ENCODE results near the gene COA1.
A peak's percentile ranks its signal among the peaks of the same experiment; 100 is the strongest.

COA1 gene

DNA sequence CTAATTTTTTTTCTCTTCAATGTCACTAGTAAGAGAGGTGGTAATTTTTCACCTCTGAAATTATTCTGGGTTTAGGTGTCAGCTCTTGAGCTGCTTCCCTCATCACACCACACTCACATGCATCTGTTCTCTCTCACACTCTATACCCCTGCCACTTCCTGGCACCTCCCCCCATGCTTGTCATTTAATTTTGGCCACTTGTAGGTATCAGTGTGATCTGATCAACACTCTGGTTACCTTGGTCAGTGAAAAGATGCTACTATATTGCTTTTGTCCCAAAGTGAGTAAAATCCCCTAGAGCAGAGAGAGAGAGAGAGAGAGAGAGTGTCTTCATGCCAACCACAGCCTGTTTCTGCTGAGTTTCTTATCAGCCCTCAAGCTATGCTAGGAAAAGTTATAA lies 103.9 kb downstream of the COA1 start:
- no peak overlapping the region for H3K27ac ChIP-seq
- TF ChIP-seq CTCF (conservative IDR thresholded peaks at IDR 0.05), result no peak

- no peak for TF ChIP-seq CTCF (conservative IDR thresholded peaks at IDR 0.05)
- no peak overlapping the region for H3K27ac ChIP-seq
These were observed 105.2 kb downstream of the COA1 start for GRCh38 chr7:43624156-43624555.

- no peak overlapping the region for H3K27ac ChIP-seq
- TF ChIP-seq CTCF (conservative IDR thresholded peaks at IDR 0.05), result no peak
These were observed 107.4 kb downstream of the COA1 start for GRCh38 chr7:43621729-43622448.

DNA sequence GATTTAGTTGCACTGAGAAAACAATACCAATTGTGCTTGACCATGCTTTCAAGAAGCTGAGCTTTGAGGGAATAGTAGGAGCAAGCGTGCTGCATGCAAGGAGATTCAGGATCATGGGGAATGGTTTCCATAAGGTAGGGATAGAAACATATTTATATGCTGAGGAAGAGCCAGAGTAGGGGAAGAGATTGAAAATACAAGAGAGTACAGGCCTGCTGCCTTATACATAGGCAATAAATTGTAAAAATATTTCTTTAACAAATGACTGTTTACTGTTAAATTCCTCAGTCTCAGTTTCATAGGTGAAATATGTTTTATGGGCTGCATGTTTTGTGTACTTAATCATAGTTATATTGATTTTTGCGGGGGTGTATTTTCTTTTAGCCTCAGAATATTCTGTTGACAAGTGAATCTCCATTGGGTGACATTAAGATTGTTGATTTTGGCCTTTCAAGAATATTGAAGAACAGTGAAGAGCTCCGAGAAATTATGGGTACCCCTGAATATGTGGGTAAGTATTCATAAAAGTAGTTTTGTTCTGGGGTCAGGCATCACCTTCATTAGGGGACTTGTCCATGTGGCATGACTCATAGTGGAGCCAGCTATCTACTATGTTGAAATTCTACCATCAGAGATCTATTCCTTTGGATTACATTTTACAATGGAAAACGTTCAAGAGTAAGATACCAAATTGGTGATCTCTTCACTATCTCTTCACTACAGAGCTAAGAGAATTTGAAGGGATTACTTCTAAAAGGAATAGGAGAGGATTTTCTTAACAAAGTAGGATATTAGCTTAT lies 109.9 kb downstream of the COA1 start:
- TF ChIP-seq CTCF (conservative IDR thresholded peaks at IDR 0.05), result no peak
- H3K27ac ChIP-seq, result peak overlapping the region; percentile 7; the same call in 1 of the 2 replicates

GRCh38 chr7:43618073-43618472 lies 111.2 kb downstream of the COA1 start:
- no peak for TF ChIP-seq CTCF (conservative IDR thresholded peaks at IDR 0.05)
- H3K27ac ChIP-seq, result no peak overlapping the region

GRCh38 chr7:43616977-43617376 lies 112.3 kb downstream of the COA1 start:
- no peak overlapping the region for H3K27ac ChIP-seq
- no peak for TF ChIP-seq CTCF (conservative IDR thresholded peaks at IDR 0.05)

GRCh38 chr7:43615558-43616145 lies 113.7 kb downstream of the COA1 start:
- TF ChIP-seq CTCF (conservative IDR thresholded peaks at IDR 0.05), result no peak
- no peak overlapping the region for H3K27ac ChIP-seq
